Activated effector memory CD4-positive, alpha-beta T cell treated with Interleukin-2 at 50 U/mL for 16 hours (primary cell): ENCODE results near the gene CDC20.
"Not testable (repeated sequence)": the region's sequence is repeated elsewhere in the genome, so short reads cannot be mapped to it uniquely, and the experiment has no call there.

Source experiments
- DNase-seq: peaks from one replicate; pipeline ENCODE4 v3.0.0-alpha.2; 2020

Gene CDC20

GRCh38 chr1:43358121-43358745, 548 bp upstream of the CDC20 start:
- no peak for DNase-seq

DNA sequence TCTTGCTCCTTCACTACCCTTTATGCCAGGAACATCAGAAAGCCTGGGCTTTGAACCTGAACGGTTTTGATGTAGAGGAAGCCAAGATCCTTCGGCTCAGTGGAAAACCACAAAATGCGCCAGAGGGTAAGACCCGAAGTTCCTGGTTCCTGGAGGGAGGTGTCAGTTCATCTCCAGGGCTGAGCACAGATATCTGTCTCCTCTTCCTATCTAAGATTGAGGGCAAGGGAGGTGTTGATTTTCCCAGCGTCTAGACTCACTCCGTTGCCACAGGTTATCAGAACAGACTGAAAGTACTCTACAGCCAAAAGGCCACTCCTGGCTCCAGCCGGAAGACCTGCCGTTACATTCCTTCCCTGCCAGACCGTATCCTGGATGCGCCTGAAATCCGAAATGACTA, 915 bp downstream of the CDC20 start:
- no peak for DNase-seq

DNA sequence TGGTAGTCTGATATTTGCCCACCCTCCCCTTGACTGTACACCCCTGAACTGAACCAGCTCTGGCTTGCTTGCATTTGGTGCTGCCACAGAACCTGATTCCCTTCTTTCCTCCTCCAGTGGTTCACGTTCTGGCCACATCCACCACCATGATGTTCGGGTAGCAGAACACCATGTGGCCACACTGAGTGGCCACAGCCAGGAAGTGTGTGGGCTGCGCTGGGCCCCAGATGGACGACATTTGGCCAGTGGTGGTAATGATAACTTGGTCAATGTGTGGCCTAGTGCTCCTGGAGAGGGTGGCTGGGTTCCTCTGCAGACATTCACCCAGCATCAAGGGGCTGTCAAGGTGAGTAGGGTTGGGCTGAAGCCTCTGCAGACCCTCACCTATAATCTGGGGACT, 1.8 kb downstream of the CDC20 start:
- no peak for DNase-seq

GRCh38 chr1:43363283-43363934, 4.6 kb downstream of the CDC20 start:
- DNase-seq = no peak

- DNase-seq = no peak
These were observed 5.2 kb downstream of the CDC20 start for GRCh38 chr1:43363935-43364525.

DNA sequence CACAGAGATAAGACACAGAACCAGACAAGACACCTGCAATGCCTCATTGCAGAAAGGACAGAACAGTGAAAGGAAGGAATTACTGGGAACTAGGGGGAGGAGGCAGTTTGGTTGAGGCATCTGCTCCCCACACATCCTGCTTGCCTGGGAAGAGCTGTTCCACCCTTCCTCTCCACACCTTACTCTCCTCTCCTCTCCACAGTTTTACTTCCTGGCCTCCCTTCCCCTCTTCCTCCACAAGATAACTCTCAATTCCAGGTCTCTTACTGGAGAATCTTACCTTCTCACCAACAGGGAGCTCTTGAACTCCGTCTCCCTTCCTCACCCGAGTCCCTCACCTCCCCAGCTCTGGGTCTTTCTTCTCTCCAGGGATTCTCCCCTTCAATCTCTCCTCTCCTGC, 6.9 kb downstream of the CDC20 start:
- DNase-seq = no peak

DNA sequence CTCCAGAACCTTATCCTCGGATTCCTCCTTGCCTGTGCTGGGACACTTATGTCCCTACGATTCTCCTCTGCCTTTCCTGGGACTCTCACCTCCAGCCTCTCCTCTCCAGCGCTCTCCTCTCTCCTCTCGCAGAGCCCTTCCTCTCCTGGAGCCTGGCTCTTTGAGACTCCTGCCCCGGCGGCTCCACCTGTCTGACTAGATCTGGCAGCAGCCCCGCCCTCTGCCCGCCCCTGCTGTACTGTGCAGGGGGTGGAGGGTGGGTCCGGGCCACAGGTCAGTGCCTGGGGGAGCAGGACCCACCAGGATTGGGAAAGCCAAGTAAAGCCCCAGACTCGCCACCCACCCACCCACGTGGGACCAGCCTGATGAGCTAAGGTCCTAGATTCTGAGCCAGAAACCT, 7.4 kb downstream of the CDC20 start:
- no peak for DNase-seq

GRCh38 chr1:43366601-43367025, 7.8 kb downstream of the CDC20 start:
- no peak for DNase-seq

- no peak for DNase-seq
These were observed 8.5 kb downstream of the CDC20 start for GRCh38 chr1:43367026-43367903.

DNA sequence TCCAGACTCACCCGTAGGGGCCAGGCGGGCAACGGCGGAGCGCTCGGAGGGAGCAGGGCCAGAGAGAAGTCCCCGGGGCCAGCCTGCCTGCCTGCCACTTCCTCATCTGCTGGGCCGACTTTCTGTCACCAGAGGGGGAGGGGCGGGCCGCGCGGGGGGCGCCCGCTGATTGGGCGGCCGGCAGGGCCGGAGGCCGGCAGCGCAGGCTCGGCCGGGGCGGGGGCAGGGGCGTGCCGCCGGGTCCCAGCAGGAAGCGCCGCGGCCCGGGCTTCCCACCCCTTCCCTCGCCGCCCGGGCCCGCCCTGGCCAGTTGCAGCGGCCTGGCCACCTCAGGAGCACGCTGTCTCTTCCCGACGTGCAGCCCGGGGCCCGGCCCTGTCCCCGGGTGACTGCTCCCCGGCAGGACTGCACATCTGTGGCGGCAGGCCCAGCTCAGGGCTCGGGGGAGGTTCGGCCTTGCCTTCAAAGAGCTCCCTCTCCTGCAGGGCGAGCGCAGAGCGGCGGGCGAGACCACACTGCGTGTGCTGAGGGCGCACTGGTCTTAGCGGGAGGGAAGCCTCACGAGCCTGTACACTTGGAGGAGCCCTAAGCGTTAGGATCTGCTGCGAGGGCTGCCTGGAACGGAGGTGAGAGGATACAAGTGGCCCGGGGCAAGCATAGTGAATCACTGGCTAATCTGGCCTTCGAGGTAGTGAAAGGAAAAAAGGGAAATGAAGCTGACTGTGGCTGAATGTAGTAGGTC, 9.3 kb downstream of the CDC20 start, which contains the start of gene ELOVL1:
Gene ELOVL1 (minus strand): TSS at position 108 of the 742 bp plus-strand sequence. CDS start 2,402 bp downstream, outside the sequence.
- peak; percentile 81 for DNase-seq

DNA sequence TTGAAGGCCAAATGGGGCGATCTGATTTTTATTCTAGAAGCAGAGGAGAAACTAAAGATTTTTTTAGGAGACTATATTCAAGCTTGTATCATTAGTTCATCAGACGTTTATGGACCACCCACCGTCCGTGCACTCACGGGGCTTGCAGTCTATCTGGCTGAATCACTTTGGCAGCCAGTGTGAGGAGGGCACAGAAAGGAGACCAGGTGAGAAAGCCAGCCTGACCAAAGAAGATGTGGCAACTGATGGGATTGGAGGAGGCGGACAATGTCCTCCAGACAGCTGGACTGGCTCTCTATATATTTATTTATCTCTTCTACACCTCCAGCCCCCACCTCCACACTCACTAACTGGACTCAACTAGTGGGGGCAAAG, 9.9 kb downstream of the CDC20 start:
- DNase-seq = no peak

- not testable (repeated sequence) for DNase-seq
These were observed 11.0 kb downstream of the CDC20 start for GRCh38 chr1:43369779-43370178.

GRCh38 chr1:43370564-43370963, 11.8 kb downstream of the CDC20 start:
- no peak for DNase-seq

GRCh38 chr1:43372172-43372571, 13.4 kb downstream of the CDC20 start:
- DNase-seq = no peak

DNA sequence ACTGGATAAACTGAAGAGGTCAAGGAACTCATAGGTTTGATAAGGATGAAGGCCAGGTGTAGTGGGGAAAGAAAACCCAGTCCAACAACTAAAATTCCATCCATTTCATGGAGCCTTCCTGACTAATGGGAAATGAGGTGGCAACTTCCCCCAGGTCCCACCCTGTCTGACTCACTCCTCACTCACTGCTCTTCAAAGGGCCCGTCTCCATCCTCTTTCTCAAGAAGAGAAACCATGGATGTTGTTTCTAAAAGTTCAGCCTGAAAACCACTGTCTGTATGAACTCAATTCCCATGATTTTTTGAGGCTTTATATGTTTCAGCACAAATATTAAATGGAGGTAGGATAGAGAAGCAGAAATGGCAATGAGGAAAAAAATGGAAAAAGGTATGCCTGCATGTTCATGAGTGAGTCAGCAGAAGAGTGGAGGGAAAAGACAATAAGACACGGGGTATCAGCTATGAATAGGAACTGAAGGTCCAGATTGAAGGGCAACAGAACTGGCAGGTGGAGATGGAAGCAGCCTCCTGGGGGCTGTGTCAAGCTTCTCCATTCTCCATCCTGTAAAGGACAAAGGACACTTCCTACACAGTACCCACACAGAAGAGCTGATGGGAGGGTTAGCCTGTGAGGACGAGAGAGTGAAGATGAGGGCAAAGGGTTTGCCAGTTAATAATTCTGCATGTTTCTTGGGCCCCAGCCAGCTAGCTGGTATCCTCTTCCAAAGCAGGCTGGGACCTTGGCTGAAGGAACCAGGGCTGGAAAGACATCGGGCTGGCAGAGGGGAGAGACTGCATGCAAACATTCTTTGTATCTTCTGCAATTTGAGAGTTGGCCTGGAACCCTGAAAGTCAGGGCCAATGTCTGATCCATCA, 14.5 kb downstream of the CDC20 start:
- DNase-seq = no peak

DNA sequence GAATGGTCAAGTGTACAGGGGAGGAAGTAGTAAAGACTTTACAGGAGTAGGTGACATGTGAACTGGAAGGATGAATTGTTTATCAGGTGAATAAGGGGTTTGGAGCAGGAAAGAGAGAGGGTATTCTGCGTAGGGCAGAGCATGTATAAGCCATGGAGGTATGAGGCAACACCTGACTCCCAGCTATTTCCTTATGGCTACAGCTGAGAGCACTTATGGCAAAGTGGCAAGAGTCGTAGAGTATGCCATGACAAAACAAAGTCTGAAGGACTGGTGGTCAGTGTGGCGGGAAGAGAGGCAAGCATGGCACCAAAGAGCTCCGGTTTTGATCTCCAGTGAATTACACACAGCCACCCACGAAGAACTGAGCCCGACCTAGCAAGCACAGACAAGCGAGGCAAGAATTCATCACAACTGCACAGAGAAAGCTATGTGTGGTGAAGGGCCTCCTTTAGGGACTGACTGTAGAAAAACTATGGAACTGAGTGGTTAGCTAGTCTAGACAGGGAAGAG, 18.0 kb downstream of the CDC20 start:
- no peak for DNase-seq

DNA sequence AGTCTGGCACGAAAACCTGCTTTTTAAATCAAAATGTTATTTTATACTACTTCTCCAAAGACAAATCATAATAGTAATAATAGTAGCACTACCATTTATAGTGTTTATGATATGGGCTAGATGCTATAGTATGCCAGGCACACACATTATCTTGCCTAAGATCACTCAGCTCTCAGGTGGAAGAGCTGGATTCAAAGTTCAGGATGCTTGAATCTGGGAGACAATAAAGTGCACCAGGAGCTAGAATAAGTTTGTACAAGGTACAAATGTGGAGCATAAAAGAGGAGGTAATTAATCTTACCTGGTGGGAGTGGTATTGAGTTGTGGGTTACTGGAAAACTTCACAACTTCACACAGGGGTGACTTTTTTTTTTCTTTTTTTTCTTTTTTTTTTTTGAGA, 19.1 kb downstream of the CDC20 start:
- DNase-seq = no peak

- no peak for DNase-seq
These were observed 20.7 kb downstream of the CDC20 start for GRCh38 chr1:43379476-43379875.

DNA sequence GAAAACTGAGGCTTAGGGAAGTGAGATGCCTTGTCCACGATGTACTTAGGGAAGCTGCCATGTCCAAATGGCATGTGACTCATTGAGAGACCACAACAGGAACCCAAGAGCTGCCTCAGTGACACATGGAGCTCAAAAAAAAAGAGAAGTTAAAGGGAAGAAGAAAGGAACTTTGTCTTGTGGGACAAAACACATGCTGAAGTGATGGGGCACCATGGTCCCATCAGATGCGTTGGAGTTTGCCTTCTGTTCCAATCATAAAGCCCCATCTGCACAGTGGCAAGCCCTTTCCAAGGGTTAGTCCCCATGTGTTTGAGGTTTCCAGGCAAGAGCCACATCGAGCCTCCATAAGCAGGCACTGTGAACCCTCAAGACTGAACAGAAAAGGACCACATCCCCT, 22.8 kb downstream of the CDC20 start:
- DNase-seq = no peak

GRCh38 chr1:43382027-43382779, 23.4 kb downstream of the CDC20 start:
- DNase-seq = no peak

GRCh38 chr1:43383449-43383848, 24.7 kb downstream of the CDC20 start:
- DNase-seq = no peak
